ENCODE measurements around the gene PROSER1. TPM values are rescaled to one million over a fixed set of nuclear protein-coding genes. Genes with fewer than 3 reads are reported as not detected.
A peak's percentile ranks its signal among the peaks of the same experiment; 100 is the strongest.

PROSER1 gene
- total and polyA plus RNA-seq, 10 of the 15 experiments (the other 5 are each of a cell fraction or from before 2014, with no cell fraction given): 14.3 to 66.0 (median 26.9) TPM

DNA sequence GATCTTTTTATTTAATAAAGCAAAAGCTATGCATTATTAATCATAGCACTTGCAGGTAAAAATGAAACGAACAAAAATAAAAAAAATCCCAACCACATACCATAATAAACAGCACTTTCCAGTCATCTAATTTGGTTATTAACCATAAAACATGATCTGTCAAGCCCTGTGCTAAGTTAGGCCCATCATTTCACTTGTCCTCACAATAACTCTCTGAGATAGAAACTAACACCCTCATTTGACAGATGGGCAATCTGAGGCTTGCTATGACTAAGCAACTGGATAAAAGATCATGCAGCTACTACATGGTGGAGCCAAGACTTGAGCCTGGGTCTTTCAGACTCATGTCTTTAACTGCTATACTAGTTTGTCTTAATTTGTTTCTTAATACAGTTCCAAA, 21.8 kb downstream of the PROSER1 start (continued):
- TF ChIP-seq, protein P1, sequence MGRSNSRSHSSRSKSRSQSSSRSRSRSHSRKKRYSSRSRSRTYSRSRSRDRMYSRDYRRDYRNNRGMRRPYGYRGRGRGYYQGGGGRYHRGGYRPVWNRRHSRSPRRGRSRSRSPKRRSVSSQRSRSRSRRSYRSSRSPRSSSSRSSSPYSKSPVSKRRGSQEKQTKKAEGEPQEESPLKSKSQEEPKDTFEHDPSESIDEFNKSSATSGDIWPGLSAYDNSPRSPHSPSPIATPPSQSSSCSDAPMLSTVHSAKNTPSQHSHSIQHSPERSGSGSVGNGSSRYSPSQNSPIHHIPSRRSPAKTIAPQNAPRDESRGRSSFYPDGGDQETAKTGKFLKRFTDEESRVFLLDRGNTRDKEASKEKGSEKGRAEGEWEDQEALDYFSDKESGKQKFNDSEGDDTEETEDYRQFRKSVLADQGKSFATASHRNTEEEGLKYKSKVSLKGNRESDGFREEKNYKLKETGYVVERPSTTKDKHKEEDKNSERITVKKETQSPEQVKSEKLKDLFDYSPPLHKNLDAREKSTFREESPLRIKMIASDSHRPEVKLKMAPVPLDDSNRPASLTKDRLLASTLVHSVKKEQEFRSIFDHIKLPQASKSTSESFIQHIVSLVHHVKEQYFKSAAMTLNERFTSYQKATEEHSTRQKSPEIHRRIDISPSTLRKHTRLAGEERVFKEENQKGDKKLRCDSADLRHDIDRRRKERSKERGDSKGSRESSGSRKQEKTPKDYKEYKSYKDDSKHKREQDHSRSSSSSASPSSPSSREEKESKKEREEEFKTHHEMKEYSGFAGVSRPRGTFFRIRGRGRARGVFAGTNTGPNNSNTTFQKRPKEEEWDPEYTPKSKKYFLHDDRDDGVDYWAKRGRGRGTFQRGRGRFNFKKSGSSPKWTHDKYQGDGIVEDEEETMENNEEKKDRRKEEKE (IDR thresholded peaks at IDR 0.05): no peak
- TF ChIP-seq PML (IDR thresholded peaks at IDR 0.05; ENCODE audit: low read length) (no peak), ZNF274 (IDR thresholded peaks at IDR 0.05; ENCODE audit: insufficient read depth, insufficient read length) (no peak), BMI1 (IDR thresholded peaks at IDR 0.05; ENCODE audit: borderline replicate concordance) (peak; percentile 69), BACH1 (IDR thresholded peaks at IDR 0.05; ENCODE audit: borderline replicate concordance) (no peak), ASH2L (IDR thresholded peaks at IDR 0.05; ENCODE audit: borderline replicate concordance, low read depth) (no peak), MTA2 (IDR thresholded peaks at IDR 0.05; ENCODE audit: low read depth) (peak; percentile 92), CHD4 (IDR thresholded peaks at IDR 0.05) (no peak), ZZZ3 (IDR thresholded peaks at IDR 0.05; ENCODE audit: control insufficient read depth, insufficient read length, low read depth) (no peak), MYB (IDR thresholded peaks at IDR 0.05; ENCODE audit: borderline replicate concordance, low read depth, low read length) (no peak), ZSCAN29 (IDR thresholded peaks at IDR 0.05) (no peak), FOXM1 (IDR thresholded peaks at IDR 0.05; ENCODE audit: low read depth, low read length) (no peak), STAT1 (conservative IDR thresholded peaks at IDR 0.05) (no peak), GATAD2B (conservative IDR thresholded peaks at IDR 0.05; ENCODE audit: low read depth) (no peak; the same call in 1 of the 2 replicates), STAT3 (IDR thresholded peaks at IDR 0.05; ENCODE audit: low read depth, low read length) (no peak), CHD2 (IDR thresholded peaks at IDR 0.05; ENCODE audit: borderline replicate concordance, low read depth, low read length) (no peak), KDM1A (IDR thresholded peaks at IDR 0.05; ENCODE audit: borderline replicate concordance) (no peak), ZNF384 (IDR thresholded peaks at IDR 0.05; ENCODE audit: borderline replicate concordance, low read depth, low read length) (peak; percentile 49; the same call in 1 of the 2 replicates), SUPT20H (IDR thresholded peaks at IDR 0.05; ENCODE audit: borderline replicate concordance, control insufficient read depth, low read depth, low read length) (no peak), HDGF (IDR thresholded peaks at IDR 0.05) (no peak), TBL1XR1 (IDR thresholded peaks at IDR 0.05; ENCODE audit: low read depth, low read length) (no peak), ZNF207 (IDR thresholded peaks at IDR 0.05; ENCODE audit: borderline replicate concordance) (no peak), JUNB (IDR thresholded peaks at IDR 0.05) (peak; percentile 28; the same call in 1 of the 2 replicates)
- TF ChIP-seq, protein P2, sequence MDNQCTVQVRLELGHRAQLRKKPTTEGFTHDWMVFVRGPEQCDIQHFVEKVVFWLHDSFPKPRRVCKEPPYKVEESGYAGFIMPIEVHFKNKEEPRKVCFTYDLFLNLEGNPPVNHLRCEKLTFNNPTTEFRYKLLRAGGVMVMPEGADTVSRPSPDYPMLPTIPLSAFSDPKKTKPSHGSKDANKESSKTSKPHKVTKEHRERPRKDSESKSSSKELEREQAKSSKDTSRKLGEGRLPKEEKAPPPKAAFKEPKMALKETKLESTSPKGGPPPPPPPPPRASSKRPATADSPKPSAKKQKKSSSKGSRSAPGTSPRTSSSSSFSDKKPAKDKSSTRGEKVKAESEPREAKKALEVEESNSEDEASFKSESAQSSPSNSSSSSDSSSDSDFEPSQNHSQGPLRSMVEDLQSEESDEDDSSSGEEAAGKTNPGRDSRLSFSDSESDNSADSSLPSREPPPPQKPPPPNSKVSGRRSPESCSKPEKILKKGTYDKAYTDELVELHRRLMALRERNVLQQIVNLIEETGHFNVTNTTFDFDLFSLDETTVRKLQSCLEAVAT (IDR thresholded peaks at IDR 0.05): 0 out of 2 replicates have a peak, but pooled peaks have one; percentile 49
- TF ChIP-seq, protein P3, sequence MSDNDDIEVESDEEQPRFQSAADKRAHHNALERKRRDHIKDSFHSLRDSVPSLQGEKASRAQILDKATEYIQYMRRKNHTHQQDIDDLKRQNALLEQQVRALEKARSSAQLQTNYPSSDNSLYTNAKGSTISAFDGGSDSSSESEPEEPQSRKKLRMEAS (IDR thresholded peaks at IDR 0.05; ENCODE audit: low read depth, low read length): no peak
- TF ChIP-seq, protein P4, sequence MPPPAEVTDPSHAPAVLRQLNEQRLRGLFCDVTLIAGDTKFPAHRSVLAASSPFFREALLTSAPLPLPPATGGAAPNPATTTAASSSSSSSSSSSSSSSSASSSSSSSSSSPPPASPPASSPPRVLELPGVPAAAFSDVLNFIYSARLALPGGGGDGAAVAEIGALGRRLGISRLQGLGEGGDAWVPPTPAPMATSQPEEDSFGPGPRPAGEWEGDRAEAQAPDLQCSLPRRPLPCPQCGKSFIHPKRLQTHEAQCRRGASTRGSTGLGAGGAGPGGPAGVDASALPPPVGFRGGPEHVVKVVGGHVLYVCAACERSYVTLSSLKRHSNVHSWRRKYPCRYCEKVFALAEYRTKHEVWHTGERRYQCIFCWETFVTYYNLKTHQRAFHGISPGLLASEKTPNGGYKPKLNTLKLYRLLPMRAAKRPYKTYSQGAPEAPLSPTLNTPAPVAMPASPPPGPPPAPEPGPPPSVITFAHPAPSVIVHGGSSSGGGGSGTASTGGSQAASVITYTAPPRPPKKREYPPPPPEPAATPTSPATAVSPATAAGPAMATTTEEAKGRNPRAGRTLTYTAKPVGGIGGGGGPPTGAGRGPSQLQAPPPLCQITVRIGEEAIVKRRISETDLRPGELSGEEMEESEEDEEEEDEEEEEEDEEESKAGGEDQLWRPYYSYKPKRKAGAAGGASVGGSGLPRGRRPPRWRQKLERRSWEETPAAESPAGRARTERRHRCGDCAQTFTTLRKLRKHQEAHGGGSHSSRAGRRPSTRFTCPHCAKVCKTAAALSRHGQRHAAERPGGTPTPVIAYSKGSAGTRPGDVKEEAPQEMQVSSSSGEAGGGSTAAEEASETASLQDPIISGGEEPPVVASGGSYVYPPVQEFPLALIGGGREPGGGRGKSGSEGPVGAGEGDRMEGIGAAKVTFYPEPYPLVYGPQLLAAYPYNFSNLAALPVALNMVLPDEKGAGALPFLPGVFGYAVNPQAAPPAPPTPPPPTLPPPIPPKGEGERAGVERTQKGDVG (CRISPR knock-in tag; IDR thresholded peaks at IDR 0.05): no peak

Data from GM12878 (cell line).